ENCODE measurements around the gene CSRNP3.

DNA sequence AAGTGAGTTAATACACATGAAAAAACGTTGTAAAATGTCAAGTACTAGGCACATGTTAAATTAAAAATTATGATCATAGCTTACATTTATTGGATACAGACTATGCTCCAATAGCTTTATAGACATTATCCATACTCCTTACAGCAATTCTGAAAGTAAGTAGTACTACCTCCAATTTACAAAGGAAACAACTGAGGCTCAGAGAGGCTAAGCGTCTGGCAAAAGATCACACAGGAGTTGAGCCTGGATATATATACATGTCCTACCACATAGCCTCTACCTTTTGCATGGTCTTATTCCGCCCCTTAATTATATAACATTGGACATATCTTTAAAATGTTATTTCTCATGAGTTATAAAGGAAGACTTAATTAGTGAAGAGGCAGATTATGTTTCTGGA is 127.3 kb downstream of the CSRNP3 start:
- TF ChIP-seq, protein P1, sequence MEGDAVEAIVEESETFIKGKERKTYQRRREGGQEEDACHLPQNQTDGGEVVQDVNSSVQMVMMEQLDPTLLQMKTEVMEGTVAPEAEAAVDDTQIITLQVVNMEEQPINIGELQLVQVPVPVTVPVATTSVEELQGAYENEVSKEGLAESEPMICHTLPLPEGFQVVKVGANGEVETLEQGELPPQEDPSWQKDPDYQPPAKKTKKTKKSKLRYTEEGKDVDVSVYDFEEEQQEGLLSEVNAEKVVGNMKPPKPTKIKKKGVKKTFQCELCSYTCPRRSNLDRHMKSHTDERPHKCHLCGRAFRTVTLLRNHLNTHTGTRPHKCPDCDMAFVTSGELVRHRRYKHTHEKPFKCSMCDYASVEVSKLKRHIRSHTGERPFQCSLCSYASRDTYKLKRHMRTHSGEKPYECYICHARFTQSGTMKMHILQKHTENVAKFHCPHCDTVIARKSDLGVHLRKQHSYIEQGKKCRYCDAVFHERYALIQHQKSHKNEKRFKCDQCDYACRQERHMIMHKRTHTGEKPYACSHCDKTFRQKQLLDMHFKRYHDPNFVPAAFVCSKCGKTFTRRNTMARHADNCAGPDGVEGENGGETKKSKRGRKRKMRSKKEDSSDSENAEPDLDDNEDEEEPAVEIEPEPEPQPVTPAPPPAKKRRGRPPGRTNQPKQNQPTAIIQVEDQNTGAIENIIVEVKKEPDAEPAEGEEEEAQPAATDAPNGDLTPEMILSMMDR (IDR thresholded peaks at IDR 0.05): no peak
- TF ChIP-seq KDM1A (IDR thresholded peaks at IDR 0.05; ENCODE audit: low read depth) (no peak), POLR2A (IDR thresholded peaks at IDR 0.05; ENCODE audit: low read length) (no peak)
